ENCODE data around the gene PPP2R3B.

DNA sequence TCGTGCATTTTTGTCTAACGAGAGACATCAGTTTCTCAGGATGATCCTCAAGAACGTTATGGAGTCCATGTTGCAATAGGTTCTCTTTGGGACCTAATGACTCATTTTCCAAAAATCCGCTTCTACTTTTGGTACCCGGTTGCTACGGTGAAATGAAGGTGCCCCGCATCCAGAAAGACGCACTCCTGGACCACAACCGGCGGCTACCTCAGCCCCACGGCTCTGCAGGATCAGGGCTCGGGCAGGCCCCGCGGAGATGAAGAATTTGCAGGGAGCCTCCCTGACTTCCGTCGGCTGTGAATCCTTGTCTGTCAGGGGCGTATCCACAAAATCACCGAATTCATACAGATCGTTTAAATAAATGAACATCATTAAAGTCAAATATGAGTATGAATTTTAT is 83.7 kb downstream of the PPP2R3B start:
- TF ChIP-seq CREB1 (IDR thresholded peaks at IDR 0.05; ENCODE audit: low read depth) (no peak), REST (IDR thresholded peaks at IDR 0.05; ENCODE audit: low read depth) (no peak), FOXM1 (IDR thresholded peaks at IDR 0.05; ENCODE audit: borderline replicate concordance, low read depth) (no peak), NFIC (IDR thresholded peaks at IDR 0.05) (no peak), TAF1 (IDR thresholded peaks at IDR 0.05; ENCODE audit: low read depth) (no peak), EGR1 (IDR thresholded peaks at IDR 0.05) (no peak), TCF12 (IDR thresholded peaks at IDR 0.05; ENCODE audit: low read depth) (no peak), YY1 (IDR thresholded peaks at IDR 0.05; ENCODE audit: low read depth) (no peak), CEBPB (IDR thresholded peaks at IDR 0.05) (no peak), TEAD4 (IDR thresholded peaks at IDR 0.05) (no peak), EP300 (IDR thresholded peaks at IDR 0.05; ENCODE audit: borderline replicate concordance) (no peak)
